K562 (cell line): ENCODE data around the gene SUSD3.

Experiments used
- CHD2 ChIP-seq: IDR thresholded peaks from 2 replicates; pipeline ENCODE4 v1.6.1; 2011; ENCODE audit warnings: low read depth, low read length
- CTCF ChIP-seq, 3 experiments: IDR thresholded peaks in 2 of 3; conservative IDR thresholded peaks in 1 of 3; 2 replicates each; pipeline ENCODE4 v1.5.1; 2011 to 2012; ENCODE audit warnings: low read length in 3 of 3, mild to moderate bottlenecking in 3 of 3, control low read depth in 2 of 3, improper control_type of control experiment in 1 of 3, inconsistent platforms in 1 of 3, low read depth in 1 of 3, mixed read lengths in 1 of 3, moderate library complexity in 1 of 3; ENCODE audit not compliant: insufficient read depth in 2 of 3
- FOXA1 ChIP-seq: fragments of 450-650 bp; IDR thresholded peaks from 2 replicates; pipeline ENCODE4 v1.6.1; 2016; ENCODE audit warnings: mild to moderate bottlenecking, borderline replicate concordance
- FOXM1 ChIP-seq, 2 experiments: fragments of 450-650 bp in 1 of 2; sonication (generic) in 1 of 2; formaldehyde crosslinking in 1 of 2; IDR thresholded peaks; 2 replicates each; pipeline versions ENCODE4 v1.6.1 to v1.9.0; 2017 to 2022; ENCODE audit warnings: low read depth in 2 of 2, mild to moderate bottlenecking in 2 of 2, missing genetic modification reagents in 1 of 2, moderate library complexity in 1 of 2
- POLR2A ChIP-seq: fragments of 450-650 bp; conservative IDR thresholded peaks from 2 replicates; pipeline ENCODE4 v1.6.1; 2016
- POLR2AphosphoS5 ChIP-seq: IDR thresholded peaks from 2 replicates; pipeline ENCODE4 v1.6.1; 2011; ENCODE audit warnings: mild to moderate bottlenecking, low read depth, low read length, moderate library complexity; ENCODE audit not compliant: control insufficient read depth, insufficient read depth
- SIN3A ChIP-seq, 2 experiments: fragments of 150-350 bp in 1 of 2; IDR thresholded peaks; 2 replicates each; pipeline ENCODE4 v1.6.1; 2011 to 2016; ENCODE audit warnings: borderline replicate concordance in 2 of 2, low read depth in 2 of 2, low read length in 2 of 2, mild to moderate bottlenecking in 2 of 2, moderate library complexity in 2 of 2; ENCODE audit not compliant: control insufficient read depth in 1 of 2
- SMAD1 ChIP-seq: fragments of 150-350 bp; IDR thresholded peaks from 2 replicates; pipeline ENCODE4 v1.6.1; 2014; ENCODE audit warnings: low read length, low read depth; ENCODE audit not compliant: partially characterized antibody
- TAL1 ChIP-seq: fragments of 450-650 bp; IDR thresholded peaks from 2 replicates; pipeline ENCODE4 v1.6.1; 2016; ENCODE audit warnings: mild to moderate bottlenecking
- TRIM25 ChIP-seq: fragments of 450-650 bp; IDR thresholded peaks from 2 replicates; pipeline ENCODE4 v1.7.0; 2016; ENCODE audit warnings: borderline replicate concordance
- TSHZ1 ChIP-seq: fragments of 250-450 bp; sonication (Bioruptor Pico); IDR thresholded peaks from 2 replicates; pipeline ENCODE4 v1.4.0; 2020; ENCODE audit warnings: mild to moderate bottlenecking, moderate library complexity
- USF1 ChIP-seq: sonication (generic); formaldehyde crosslinking; IDR thresholded peaks from 2 replicates; pipeline ENCODE4 v1.9.0; 2022; ENCODE audit warnings: mild to moderate bottlenecking, missing genetic modification reagents

- TF ChIP-seq SMAD1, result no peak
- no peak for TF ChIP-seq TRIM25
- no peak for TF ChIP-seq CTCF (IDR thresholded peaks at IDR 0.05 in 2 of 3, conservative IDR thresholded peaks at IDR 0.05 in 1 of 3; ENCODE audit: insufficient read depth in 2 of 3, low read depth in 1 of 3, low read length in 3 of 3)
- TF ChIP-seq FOXA1, result no peak
- no peak for TF ChIP-seq USF1 (CRISPR knock-in tag)
- no peak for TF ChIP-seq SIN3A (IDR thresholded peaks at IDR 0.05; ENCODE audit: borderline replicate concordance in 2 of 2, control insufficient read depth in 1 of 2, low read depth in 2 of 2, low read length in 2 of 2)
- no peak for TF ChIP-seq POLR2A
- no peak for TF ChIP-seq TSHZ1 (CRISPR knock-in tag)
- no peak for TF ChIP-seq CHD2
- no peak for TF ChIP-seq POLR2AphosphoS5
- no peak for TF ChIP-seq TAL1
- no peak for TF ChIP-seq FOXM1 (IDR thresholded peaks at IDR 0.05; ENCODE audit: low read depth)
- TF ChIP-seq FOXM1 (CRISPR knock-in tag; IDR thresholded peaks at IDR 0.05; ENCODE audit: low read depth), result no peak
Measured at GRCh38 chr9:93093877-93094657, 35.6 kb downstream of the SUSD3 start.
